Measurements from ENCODE around the gene HELZ2.

HELZ2 gene

GRCh38 chr20:63537525-63538203, 36.4 kb downstream of the HELZ2 start:
- DNase-seq: peak; percentile 93

GRCh38 chr20:63536997-63537524, 37.0 kb downstream of the HELZ2 start, which contains the start of gene PTK6:
PTK6 (minus strand) TSS chr20:63537376; CDS start chr20:63537314, 62 bp downstream.
- peak; percentile 44 for DNase-seq

DNA sequence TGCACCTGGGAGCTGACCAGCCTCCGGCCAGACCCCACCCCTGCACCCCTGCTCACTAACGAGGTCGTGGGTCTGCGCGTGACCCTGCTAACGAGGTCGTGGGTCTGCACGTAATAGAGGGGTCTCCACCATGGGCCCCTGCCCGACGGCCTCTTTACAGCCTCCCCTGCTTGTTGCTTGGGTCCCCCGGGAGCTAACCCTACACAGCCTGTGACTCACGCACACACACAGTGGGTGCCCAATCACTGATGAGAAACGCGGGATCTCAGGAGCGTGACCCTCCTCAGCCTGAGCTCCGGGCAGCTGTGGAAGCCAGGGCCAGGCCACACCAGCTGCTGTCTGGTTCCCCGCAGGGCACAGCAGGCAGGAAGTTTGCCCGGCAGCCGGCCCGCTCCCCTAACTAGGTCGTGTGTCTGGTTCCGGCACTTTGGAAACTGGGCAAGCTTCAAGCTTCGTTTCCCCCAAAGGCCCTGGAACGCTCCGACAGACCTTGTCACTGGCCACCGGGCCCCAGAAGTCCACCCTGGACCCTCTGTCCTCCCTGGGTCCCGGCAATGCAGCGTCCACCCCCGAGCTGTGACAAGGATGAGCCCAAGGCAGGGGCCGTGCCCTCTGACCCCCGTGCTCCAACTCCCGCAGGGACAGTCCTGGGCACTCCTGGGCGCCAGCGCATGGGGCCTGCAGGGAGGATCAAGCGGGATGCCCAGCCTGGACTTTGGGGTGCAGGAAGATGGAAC, 37.6 kb downstream of the HELZ2 start:
- DNase-seq: peak; percentile 22

GRCh38 chr20:63534831-63535651, 39.0 kb downstream of the HELZ2 start:
- DNase-seq: no peak

DNA sequence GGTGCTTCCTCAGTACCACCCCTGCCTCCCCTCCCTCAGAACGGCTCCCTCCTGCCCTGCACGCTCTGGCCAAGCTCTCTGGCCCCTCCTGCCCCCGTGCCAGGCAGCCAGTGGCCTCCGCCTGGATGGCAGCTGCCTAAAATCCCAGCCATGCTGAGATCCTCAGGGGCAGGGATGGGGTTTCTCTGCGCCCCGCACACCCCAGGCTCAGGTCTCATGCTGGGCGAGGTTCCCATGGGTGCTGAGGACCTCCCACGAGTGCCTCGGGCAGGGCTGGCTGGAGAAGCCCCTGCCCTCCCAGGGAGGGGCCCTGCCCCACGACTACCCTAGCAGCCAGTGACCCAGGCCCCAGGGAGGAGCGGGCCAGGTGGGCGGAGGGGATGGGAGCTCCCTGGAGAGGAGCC, 39.6 kb downstream of the HELZ2 start:
- no peak for DNase-seq

GRCh38 chr20:63533871-63534393, 40.1 kb downstream of the HELZ2 start:
- no peak for DNase-seq

GRCh38 chr20:63533388-63533787, 40.7 kb downstream of the HELZ2 start:
- DNase-seq: no peak

- DNase-seq: no peak
These were observed 41.5 kb downstream of the HELZ2 start for GRCh38 chr20:63532449-63532971.

GRCh38 chr20:63531686-63532448, 42.2 kb downstream of the HELZ2 start:
- no peak for DNase-seq

DNA sequence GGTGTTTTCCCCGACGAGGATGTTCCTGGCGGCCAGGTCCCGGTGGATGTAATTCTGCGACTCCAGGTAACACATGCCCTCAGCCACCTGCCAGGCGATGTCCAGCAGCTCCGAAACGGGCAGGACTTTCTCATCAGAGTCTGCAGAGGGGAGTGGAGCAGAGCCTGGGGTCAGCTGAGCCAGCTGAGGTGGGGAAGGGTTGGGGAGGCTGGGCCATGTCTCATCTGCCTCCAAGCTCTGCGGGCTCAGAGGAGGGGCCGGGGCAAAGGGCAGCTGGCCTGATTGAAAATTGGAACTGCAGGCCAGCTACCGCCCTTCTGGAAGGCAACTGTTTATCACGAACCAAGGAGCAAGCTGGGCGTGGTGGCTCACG, 43.3 kb downstream of the HELZ2 start:
- DNase-seq: no peak

DNA sequence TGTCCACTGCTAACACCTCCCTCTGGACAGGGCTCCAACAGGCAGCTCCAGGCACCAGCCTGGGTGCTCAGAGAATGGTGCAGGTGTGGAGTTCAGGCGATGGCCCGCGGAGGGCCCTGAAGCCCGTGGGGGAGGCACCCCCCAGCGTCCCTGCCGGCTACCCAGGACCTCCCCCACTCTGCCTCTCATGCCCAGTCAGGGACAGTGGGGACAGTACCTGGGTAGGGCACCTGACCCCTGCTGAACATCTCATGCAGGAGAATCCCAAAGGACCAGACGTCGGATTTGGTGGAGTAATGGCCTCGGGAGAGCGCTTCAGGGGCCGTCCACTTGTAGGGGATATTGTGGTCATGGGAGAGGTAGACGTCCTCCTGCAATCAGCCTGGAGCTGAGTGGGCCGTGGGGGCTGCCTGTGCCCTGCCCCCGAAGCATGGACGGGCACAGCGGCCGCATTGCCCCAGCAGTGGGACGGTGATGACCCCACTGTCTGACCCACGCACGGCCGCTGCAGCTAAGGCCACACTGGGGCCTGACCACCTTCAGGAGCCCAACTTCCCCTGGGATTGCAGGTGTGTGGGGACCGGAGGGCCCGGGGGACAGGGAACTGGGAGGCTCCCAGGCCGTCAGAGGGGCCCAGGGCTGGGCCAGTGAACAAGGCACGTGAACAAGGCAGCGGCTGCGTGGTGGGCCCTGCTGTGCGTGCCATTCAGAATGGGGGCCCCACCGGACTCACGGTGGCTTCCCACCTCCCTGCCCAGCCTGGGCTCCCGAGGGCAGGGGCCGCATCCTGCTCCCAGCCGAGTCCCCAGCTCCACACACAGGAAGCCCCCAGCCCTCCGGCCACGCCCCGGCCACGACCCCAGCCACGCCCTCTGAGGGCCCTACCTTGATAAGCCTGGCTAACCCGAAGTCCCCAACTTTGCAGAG, 43.9 kb downstream of the HELZ2 start:
- no peak for DNase-seq

GRCh38 chr20:63529180-63529860, 44.7 kb downstream of the HELZ2 start:
- no peak for DNase-seq

DNA sequence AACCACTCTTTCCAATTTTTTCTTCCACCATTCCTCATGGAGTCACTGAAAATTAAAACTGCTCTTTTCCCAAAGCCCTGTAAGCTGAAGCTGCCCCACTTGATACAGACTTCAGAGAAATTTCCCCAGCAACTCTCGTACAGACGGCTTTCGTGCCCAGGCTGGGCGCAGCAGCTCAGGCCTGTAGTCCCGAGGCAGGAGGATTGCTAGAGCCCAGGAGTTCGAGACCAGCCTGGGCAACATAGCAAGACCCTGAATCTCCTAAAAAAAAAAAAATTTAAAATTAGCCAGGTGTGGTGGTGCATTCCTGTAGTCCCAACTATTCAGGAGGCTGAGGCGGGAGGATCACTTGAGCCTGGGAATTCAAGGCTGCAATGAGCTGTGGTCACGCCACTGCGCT, 46.9 kb downstream of the HELZ2 start:
- no peak for DNase-seq

DNA sequence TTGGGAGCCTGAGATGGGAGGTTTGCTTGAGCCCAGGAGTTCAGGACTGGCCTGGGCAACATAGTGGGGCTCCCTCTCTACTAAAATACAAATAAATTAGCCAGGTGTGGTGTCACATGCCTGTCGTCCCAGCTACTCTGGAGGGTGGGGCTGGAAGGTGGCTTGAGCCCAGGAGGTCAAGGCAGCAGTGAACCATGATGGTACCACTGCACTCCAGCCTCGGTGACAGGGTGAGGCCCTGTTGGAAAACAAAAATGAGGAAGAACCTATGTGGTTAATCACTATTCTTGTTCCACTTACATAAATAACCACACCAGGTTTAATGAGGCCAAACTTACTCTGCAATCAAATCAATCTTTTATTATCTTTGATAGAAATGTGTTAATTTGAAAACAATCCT, 48.1 kb downstream of the HELZ2 start:
- DNase-seq: no peak

- no peak for DNase-seq
These were observed 48.9 kb downstream of the HELZ2 start for GRCh38 chr20:63525185-63525584.
